IMR-90 (cell line): Measurements from ENCODE around the gene YARS2. TPM values are rescaled to one million over a fixed set of nuclear protein-coding genes. Genes with fewer than 3 reads are reported as not detected.

Source experiments
- ATAC-seq: fragments of 200-7000 bp; cut with Tn5 transposase; 2 replicates; pipeline ENCODE4 v1.9.1; 2020; ENCODE audit warnings: low read depth, mild to moderate bottlenecking, moderate library complexity
- BruUV-seq: library from RNA; stranded (reverse); fragments of 400-500 nt; replicated peaks from 2 replicates; lab custom pipeline; 2021; lab: Mats Ljungman, UMichigan
- CTCF ChIA-PET: fragments of 300-600 bp; formaldehyde crosslinking; extraction: SDS; loops from one replicate; lab custom pipeline; 2021; ENCODE audit warnings: antibody characterized with exemption; lab: Yijun Ruan, JAX
- POLR2A ChIA-PET: fragments of 300-600 bp; sonication (Branson Sonifier 250); formaldehyde crosslinking; loops from one replicate; lab custom pipeline; 2022; ENCODE audit warnings: antibody characterized with exemption; ENCODE audit not compliant: unreplicated experiment; lab: Charles Lee
- DNase-seq: peaks from one replicate; pipeline ENCODE4 v3.0.0; 2013
- H2AFZ ChIP-seq: replicated peaks from 2 replicates; pipeline ENCODE3; 2013; ENCODE audit warnings: low read length, mild to moderate bottlenecking; ENCODE audit not compliant: poor library complexity
- H2AK5ac ChIP-seq: 2 replicates; pipeline ENCODE4 v1.6.1; 2013; ENCODE audit warnings: low read depth, low read length, inconsistent platforms
- H2AK9ac ChIP-seq: replicated peaks from 2 replicates; pipeline ENCODE3; 2013; ENCODE audit warnings: mild to moderate bottlenecking, low read depth, low read length, moderate library complexity; ENCODE audit not compliant: poor library complexity
- H2BK120ac ChIP-seq: 2 replicates; pipeline ENCODE4 v1.6.1; 2013; ENCODE audit warnings: low read depth, low read length, inconsistent platforms
- H2BK15ac ChIP-seq: 3 replicates; pipeline ENCODE4 v1.6.1; 2013; ENCODE audit warnings: low read depth, low read length, inconsistent platforms
- H2BK20ac ChIP-seq: 2 replicates; pipeline ENCODE4 v1.6.1; 2013; ENCODE audit warnings: low read depth, mild to moderate bottlenecking, inconsistent platforms, low read length, moderate library complexity
- H2BK5ac ChIP-seq: 2 replicates; pipeline ENCODE4 v1.6.1; 2013; ENCODE audit warnings: mild to moderate bottlenecking, low read depth, low read length, inconsistent platforms; ENCODE audit not compliant: poor library complexity, severe bottlenecking
- H3K14ac ChIP-seq: replicated peaks from 2 replicates; pipeline ENCODE4 v1.6.1; 2013; ENCODE audit warnings: low read depth, low read length, inconsistent platforms
- H3K18ac ChIP-seq: 2 replicates; pipeline ENCODE4 v1.6.1; 2013; ENCODE audit warnings: low read depth, low read length, control low read depth
- H3K23ac ChIP-seq: 2 replicates; pipeline ENCODE4 v1.6.1; 2013; ENCODE audit warnings: low read depth, low read length, inconsistent platforms
- H3K27ac ChIP-seq: 2 replicates; pipeline ENCODE4 v1.5.1; 2013; ENCODE audit warnings: mild to moderate bottlenecking, control low read depth, low read length; ENCODE audit not compliant: insufficient read depth
- H3K27me3 ChIP-seq: 2 replicates; pipeline ENCODE4 v1.6.1; 2013; ENCODE audit warnings: low read length; ENCODE audit not compliant: control insufficient read depth, insufficient read depth
- H3K36me3 ChIP-seq: 2 replicates; pipeline ENCODE4 v1.6.1; 2013; ENCODE audit warnings: low read length, mixed read lengths; ENCODE audit not compliant: control insufficient read depth, insufficient read depth
- H3K4ac ChIP-seq: 2 replicates; pipeline ENCODE4 v1.6.1; 2013; ENCODE audit warnings: low read depth, low read length, inconsistent platforms
- H3K4me1 ChIP-seq: 2 replicates; pipeline ENCODE4 v1.6.1; 2013; ENCODE audit warnings: low read length, mixed read lengths; ENCODE audit not compliant: control insufficient read depth, insufficient read depth
- H3K4me2 ChIP-seq: 2 replicates; pipeline ENCODE4 v1.6.1; 2013; ENCODE audit warnings: low read depth, mild to moderate bottlenecking, control low read depth, low read length, moderate library complexity
- H3K4me3 ChIP-seq: 2 replicates; pipeline ENCODE4 v1.5.1; 2013; ENCODE audit warnings: low read depth, mild to moderate bottlenecking, control low read depth, low read length, moderate library complexity; ENCODE audit not compliant: insufficient read depth
- H3K56ac ChIP-seq: 2 replicates; pipeline ENCODE4 v1.6.1; 2013; ENCODE audit warnings: low read length, inconsistent platforms; ENCODE audit not compliant: insufficient read depth; ENCODE audit errors: extremely low read depth
- H3K79me1 ChIP-seq, 2 experiments: 2 replicates each; pipeline ENCODE4 v1.6.1; 2013; ENCODE audit warnings: low read length in 2 of 2, inconsistent platforms in 1 of 2, low read depth in 1 of 2
- H3K9ac ChIP-seq: 2 replicates; pipeline ENCODE4 v1.6.1; 2013; ENCODE audit warnings: low read depth, low read length, control low read depth
- H3K9me1 ChIP-seq: 2 replicates; pipeline ENCODE4 v1.6.1; 2013; ENCODE audit warnings: low read length, inconsistent platforms; ENCODE audit not compliant: insufficient read depth
- H3K9me3 ChIP-seq: 2 replicates; pipeline ENCODE4 v1.6.1; 2013; ENCODE audit warnings: low read length; ENCODE audit not compliant: control insufficient read depth, insufficient read depth
- H4K20me1 ChIP-seq: 2 replicates; pipeline ENCODE4 v1.6.1; 2013; ENCODE audit warnings: low read length, inconsistent platforms; ENCODE audit not compliant: insufficient read depth
- H4K5ac ChIP-seq: 2 replicates; pipeline ENCODE4 v1.6.1; 2013; ENCODE audit warnings: mild to moderate bottlenecking, low read depth, low read length, control low read depth
- H4K8ac ChIP-seq, 2 experiments: 2 replicates each; pipeline ENCODE4 v1.6.1; 2013; ENCODE audit warnings: low read depth in 2 of 2, low read length in 2 of 2, control low read depth in 1 of 2, inconsistent platforms in 1 of 2
- H4K91ac ChIP-seq: 2 replicates; pipeline ENCODE4 v1.6.1; 2013; ENCODE audit warnings: low read depth, low read length, inconsistent platforms; ENCODE audit not compliant: insufficient read depth
- BHLHE40 ChIP-seq: fragments of 150-350 bp; IDR thresholded peaks from 2 replicates; pipeline ENCODE4 v1.6.1; 2016; ENCODE audit warnings: mild to moderate bottlenecking, low read depth, low read length
- CHD1 ChIP-seq: IDR thresholded peaks from 2 replicates; pipeline ENCODE4 v1.6.1; 2012; ENCODE audit warnings: low read depth, low read length, improper control_type of control experiment
- MAZ ChIP-seq: IDR thresholded peaks from 2 replicates; pipeline ENCODE4 v1.6.1; 2012; ENCODE audit warnings: low read depth, mild to moderate bottlenecking, low read length, improper control_type of control experiment, moderate library complexity, borderline replicate concordance
- MXI1 ChIP-seq: IDR thresholded peaks from 2 replicates; pipeline ENCODE4 v1.6.1; 2012; ENCODE audit warnings: low read depth, mild to moderate bottlenecking, low read length, moderate library complexity, borderline replicate concordance
- RCOR1 ChIP-seq: IDR thresholded peaks from 2 replicates; pipeline ENCODE4 v1.6.1; 2012; ENCODE audit warnings: mild to moderate bottlenecking, low read length, improper control_type of control experiment; ENCODE audit not compliant: insufficient replicate concordance
- WGBS, 2 experiments: methylation state at CpG; one replicate each; pipeline versions ENCODE4 v1.1.5 to v1.1.7; 2013; ENCODE audit warnings: missing lambda C conversion rate in 2 of 2; ENCODE audit not compliant: insufficient read length in 1 of 2; ENCODE audit errors: extremely low coverage in 2 of 2; 5-methylcytosine and 5-hydroxymethylcytosine counted together
- dilution Hi-C: fragments of 300-500 bp; cut with HindIII; formaldehyde crosslinking; loops from one replicate; pipeline ENCODE4 v1.14.3; 2018; ENCODE audit warnings: low sequenced_read_pairs; ENCODE audit not compliant: unreplicated experiment
- in situ Hi-C: fragments of 300-500 bp; cut with MboI; formaldehyde crosslinking; loops from 3 replicates; pipeline ENCODE4 v1.14.3; 2019; ENCODE audit warnings: low sequenced_read_pairs, inconsistent platforms, mixed read lengths
- intact Hi-C: fragments of 100-400 bp; cut with micrococcal nuclease; formaldehyde crosslinking; loops from 2 replicates; pipeline ENCODE4 v1.10.0; 2022
- polyA plus RNA-seq, 3 experiments: library from polyadenylated mRNA; depleted of rRNA; stranded (reverse); fragments of >200 nt; gene quantifications; 2 replicates each; pipeline ENCODE4 v1.2.3, GENCODE V29; 2012; ENCODE audit warnings: low replicate concordance in 1 of 3
- total RNA-seq: library from RNA; depleted of rRNA; stranded (reverse); fragments of >200 nt; gene quantifications from 2 replicates; pipeline ENCODE4 v1.2.3, GENCODE V29; 2012

YARS2 gene
- total and polyA plus RNA-seq, 2 of the 4 experiments (the other 2 are of a cell fraction), result 15.3 to 26.9 TPM

GRCh38 chr12:32780071-32780470 lies 24.4 kb upstream of the YARS2 start:
- Histone ChIP-seq H3K9ac (no peak overlapping the region), H2BK15ac (no peak overlapping the region), H3K27me3 (no peaks in the 10 kb centered on the region), H3K18ac (no peak overlapping the region), H3K36me3 (no peaks in the 10 kb centered on the region), H2BK20ac (no peak overlapping the region), H3K56ac (no peak overlapping the region), H3K27ac (no peak overlapping the region), H3K4me3 (no peak overlapping the region), H3K4me2 (no peak overlapping the region), H3K79me1 (no peaks in the 10 kb centered on the region), H3K23ac (no peak overlapping the region), H3K4ac (no peak overlapping the region), H4K5ac (no peak overlapping the region), H4K8ac (no peak overlapping the region), H3K9me1 (no peaks in the 10 kb centered on the region), H2AK9ac (no peak overlapping the region), H2BK120ac (no peak overlapping the region), H2AK5ac (no peak overlapping the region), H3K14ac (no peak overlapping the region), H2AFZ (no peak overlapping the region), H4K91ac (no peak overlapping the region), H3K9me3 (no peaks in the 10 kb centered on the region), H2BK5ac (no peak overlapping the region), H3K4me1 (no peaks in the 10 kb centered on the region), H4K20me1 (no peaks in the 10 kb centered on the region)
- whole genome bisulfite sequencing, 2 experiments, result no CpG with 5 or more reads among the region's 1 CpG
- BruUV-seq, result no TSS peak
- POLR2A ChIA-PET, result no interaction called here
- intact Hi-C loops (no loop called here), dilution Hi-C loops (no loop called here), in situ Hi-C loops (no loop called here)
- TF ChIP-seq RCOR1, result no peak
- TF ChIP-seq MAZ, result no peak
- no peak for TF ChIP-seq MXI1
- TF ChIP-seq CHD1, result no peak
- TF ChIP-seq BHLHE40, result no peak
- DNase-seq, result no peak
- CTCF ChIA-PET, result no interaction called here
- no peak for ATAC-seq
